Measurements from ENCODE around the gene DCAF6.

Gene DCAF6

DNA sequence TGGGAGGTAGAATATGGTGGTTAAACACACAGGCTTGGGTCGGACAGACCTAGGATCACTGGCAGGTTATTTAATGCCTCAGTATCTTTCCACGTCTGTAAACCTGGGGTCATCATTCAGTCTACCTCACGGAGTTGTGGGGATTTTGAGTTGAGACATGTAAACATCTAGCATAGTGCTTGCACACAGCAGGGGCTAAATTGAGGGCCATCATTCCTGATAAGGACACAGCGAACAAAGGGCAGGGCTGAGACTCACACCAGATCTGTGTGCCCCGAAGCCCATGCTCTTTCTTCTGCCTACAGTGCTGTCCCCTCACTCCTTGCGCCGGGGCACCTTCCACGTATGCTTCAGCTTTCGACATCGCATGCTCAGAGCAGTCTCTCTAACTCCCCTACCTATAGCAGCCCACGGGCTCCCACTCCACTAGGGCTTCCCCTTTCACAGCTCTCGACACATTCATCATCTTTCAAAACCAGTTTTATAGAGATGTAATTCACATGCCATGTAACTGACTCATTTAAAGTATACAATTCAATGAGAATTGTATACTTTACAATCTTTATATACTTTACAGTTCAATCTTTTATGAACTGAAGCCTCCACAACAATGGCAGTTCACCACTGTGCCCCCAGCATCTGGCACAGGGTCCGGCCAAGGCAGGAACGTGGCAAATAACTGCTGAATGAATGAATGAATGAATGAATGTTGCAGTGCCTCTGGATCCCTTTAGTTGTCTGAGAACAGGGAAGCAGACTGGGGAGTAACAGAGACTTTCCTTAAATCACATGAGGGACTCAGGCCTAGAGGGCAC, 152.2 kb downstream of the DCAF6 start:
- DNase-seq: no peak

DNA sequence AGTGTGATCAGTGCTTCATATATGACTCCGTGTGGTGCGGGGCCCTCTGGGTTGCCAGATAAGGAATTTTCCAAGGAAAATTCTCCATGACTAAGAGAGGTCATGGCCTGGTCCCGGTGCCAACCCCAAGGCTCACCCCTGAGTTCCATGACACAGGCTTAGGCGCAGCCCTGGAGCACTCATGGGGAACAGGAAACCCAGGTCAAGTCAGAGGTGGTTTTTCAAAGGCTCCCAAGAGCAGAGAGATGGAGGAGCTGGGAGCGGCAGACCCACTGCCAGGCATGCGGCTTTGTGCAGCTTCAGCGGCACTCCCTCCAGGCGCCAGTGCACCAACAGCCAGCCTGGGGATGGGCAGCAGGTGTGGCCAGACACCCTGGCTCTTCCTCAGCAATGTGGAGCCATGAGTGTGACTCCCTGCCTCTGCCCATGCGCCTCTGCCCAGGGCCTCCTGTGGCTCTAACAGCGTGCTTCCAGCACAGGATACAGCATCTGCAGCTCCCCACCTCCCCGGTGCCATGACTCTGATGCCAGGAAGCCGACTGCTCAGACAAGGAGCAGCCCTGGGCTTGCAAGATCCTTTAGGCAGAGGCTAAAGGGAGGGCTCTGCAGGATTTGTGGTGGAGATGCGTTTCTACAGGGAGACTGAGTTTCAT, 153.0 kb downstream of the DCAF6 start:
- DNase-seq: no peak

DNA sequence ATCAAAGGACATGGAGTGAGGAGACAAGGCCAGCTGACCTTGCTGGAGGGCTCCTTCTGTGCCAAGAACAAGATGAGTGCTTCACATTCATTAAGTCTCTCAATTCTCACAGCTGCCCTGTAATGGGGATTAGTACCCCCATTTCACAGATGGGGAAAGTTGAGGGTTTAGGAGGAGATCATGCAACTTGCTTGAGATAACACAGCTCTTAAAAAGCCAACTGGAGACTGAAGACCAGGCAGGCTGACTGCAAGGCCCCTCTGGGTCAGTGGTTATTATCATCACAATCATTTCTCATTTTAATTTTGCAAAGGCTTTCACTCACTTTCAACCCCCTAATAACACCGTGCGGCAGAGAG, 153.5 kb downstream of the DCAF6 start:
- no peak for DNase-seq

DNA sequence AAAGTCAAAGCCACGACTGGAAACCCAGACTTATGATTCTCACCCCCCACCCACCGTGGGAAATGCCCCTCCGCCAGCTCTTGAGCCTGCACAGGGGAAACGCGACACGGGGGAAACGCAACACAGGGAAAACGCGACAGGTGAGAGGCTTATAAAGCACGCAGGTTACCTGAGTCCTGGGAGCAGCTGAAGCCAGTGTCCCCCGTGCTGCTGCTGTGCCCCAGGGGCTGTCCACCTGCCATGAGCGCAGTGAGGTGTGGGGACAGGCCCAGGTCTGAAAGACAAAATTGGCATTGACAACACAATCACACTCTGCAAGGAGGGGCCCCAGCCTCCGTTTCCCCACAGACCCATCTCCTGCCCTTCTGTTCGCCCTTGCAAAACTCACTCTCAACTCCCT, 153.9 kb downstream of the DCAF6 start:
- DNase-seq: no peak

DNA sequence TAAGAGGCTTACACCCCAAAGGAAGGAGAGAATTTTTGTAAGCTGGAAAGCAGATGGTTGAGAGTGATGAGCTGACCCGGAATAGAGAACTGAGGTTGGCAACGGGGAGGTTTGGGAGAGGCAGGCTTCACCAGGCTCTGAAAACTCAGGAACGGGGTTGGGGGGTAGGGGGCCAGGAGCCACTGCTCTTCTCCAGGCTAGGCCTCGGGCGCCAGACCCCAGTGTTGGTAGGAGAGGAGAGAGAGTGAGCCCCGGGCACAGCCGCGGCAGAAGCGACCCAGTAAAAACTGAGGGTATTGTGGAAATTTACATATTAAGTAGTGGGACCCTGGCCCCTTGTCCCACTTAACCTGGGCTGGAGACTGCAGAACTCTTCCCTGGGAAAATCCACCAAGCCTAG, 154.6 kb downstream of the DCAF6 start:
- no peak for DNase-seq

DNA sequence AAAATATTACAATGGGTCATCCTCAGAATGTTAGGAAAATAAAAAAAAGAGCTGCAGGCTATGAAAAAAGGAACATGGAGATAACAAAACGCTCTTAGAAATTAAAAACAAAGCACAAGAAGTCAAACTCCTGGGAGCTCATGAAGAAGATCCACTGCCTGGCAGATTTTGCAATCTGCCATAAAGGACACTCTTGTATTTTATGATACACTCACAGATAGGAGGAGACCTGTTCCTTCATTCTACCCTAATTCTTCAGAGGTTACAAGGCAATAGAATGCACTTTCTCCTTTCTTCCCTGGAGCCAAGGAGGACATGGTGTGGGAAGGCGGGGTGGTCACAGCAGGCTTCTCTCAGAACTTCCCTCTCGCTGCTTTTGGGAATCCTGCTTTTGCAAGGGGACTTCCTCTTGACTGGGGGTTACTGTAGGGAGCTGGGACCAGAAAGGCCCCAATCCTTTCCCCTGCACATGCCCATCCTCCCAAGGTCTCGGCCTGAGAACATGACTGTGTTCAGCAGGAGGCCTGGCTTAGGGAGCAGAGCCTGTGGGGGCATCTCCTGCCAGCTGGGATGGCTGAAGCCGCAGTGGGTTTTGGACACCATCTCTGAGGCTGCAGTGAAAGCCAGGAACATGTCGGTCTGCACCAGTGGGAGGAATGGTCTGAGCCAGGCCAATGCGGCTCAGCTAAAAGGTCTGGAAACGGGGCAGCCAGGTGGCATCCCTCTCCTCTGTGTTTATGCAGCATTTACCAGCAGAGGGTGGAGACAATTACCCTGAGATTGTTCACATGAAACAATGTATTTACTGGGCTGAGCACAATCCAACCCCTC, 155.5 kb downstream of the DCAF6 start:
- no peak for DNase-seq

DNA sequence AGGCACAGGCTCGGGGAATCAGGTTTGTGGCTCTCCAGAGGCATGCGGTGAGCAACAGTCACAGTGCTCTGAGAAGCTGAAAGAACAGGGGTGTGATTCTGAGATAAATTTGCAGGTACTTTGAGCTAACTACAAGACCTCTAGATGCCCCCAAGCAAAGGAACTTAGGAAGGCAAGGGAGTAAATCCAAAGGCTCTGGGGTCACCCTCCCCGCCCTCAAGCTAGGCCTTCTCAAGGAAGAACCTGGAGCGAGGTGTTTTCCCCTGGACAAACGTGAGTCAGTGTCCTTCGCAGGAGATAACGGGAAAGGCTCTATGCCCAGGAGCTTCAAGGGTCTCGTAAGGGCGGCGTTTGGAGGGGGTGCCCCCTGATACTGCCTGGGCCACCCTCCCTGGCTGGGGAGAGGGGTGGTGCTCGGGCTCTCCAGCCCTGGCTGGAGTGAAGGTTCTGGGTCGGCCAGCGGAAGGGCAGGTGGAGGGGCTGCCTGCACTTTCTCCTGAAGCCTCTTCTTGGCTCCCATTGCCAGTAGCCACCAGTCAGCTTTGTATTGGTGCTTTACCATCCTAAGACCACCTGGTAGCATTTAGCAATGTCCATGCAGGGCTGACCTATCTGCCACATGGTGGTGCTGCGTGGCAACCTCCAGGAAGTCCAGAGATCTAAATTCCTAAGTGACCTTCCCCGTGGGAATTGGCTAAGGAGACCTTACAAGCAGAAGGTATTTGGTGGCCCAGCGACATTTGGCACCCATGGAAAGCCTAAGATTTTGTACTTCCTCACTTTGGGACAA, 156.3 kb downstream of the DCAF6 start:
- no peak for DNase-seq

DNA sequence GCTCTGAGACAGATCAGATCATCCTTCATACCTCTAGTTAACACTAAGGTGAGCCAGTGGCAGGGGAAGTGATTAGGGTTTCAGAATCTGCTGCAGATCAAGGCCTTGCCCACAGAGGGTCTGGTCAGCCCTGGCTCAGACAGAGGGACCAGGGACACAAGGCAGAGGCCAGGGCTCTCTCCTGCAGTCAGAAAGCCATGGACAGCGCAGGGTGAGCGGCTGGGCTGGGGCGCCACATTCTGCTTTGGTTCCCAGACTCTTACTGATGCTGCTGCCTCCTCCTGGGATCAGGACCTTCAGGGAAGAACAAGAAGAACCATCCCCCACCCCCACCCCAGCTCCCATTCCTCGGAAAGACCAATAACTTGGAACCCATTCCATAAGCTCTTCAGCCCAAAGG, 157.1 kb downstream of the DCAF6 start:
- DNase-seq: no peak

DNA sequence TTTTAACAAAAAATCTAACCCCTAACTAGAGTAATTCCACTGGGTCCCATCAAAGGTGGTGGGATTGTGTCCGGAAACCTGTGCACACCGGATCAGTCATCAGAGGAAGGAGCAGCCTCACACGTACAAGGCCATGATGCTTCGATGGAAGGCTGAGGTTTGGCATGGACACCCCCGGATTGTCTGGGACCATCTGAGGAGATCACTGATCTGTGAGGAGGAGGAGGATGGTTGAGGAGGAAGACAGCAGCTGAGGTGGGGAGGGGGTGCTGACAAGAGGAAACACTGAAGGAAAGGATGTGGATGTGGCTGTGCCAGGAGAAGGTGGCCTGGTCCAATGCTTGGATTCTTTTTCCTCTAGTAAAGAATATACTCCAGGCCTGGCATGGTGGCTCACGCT, 159.0 kb downstream of the DCAF6 start:
- DNase-seq: no peak

DNA sequence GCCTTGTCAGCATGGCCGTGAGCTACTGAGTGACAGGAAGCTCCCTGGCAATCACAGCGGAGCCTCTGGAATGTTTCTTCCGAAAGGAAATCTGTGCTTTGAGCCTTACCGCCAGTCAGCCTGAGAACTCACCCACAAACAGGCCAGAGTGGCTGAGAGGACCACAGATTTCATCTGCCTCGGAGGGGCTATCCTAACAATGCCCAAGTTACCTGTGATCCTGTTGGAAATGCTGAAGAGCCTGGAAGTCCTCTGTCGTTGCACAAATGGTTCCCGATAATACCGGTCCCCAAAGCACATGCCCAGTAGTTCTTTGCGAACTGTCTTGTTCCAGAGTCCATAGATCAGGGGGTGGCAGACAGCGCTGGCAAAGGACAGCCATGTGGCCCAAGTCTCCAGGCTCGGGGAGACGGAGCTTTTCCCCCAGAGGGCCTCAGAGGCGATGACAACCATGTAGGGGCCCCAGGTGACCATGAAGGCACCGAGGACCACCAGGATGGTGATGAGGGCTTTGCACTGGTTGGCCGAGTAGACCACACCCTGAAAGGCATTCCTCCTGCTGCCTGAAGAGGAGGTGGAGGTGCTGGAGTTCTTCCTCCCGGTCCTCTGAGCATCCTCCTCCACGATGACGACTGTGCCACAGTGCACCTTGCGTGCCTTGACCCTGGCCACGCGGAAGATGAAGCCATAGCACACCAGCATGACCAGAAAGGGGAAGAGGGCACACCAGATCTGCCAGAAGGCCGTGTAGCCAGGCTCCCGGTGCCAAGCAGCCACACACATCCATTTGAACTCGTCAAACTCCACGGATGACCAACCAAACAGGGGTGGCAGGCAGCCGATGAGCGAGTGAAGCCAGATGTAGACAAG, 160.0 kb downstream of the DCAF6 start:
- no peak for DNase-seq

DNA sequence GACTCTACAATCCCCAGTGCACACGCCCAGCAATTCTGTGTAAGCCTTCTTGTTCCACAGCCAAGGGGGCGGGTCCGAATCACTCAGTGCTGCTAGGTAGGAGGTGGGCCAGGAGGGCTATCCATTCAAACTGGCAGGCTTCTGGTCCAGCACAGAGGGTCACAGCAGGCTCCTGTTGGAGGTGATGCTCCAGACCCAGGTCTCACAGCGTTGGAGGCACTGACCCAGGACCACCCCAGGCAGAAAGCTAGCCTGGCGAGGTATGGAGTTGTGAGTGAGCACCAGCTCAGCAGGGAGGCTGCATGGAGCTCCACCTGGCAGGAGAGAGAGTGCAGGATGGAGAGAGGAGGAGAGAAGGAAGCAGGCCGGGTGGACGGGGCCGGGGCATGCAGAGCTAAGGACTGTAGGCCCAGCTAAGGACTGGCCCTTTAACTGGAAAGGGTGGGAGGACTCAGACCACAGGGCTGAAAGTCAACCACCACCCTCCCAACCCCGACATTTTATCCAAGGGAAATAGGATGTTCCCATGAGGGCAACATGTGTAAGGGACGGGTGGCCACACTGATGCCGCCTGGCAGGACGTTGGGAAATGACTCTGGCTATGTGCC, 161.5 kb downstream of the DCAF6 start:
- DNase-seq: no peak

DNA sequence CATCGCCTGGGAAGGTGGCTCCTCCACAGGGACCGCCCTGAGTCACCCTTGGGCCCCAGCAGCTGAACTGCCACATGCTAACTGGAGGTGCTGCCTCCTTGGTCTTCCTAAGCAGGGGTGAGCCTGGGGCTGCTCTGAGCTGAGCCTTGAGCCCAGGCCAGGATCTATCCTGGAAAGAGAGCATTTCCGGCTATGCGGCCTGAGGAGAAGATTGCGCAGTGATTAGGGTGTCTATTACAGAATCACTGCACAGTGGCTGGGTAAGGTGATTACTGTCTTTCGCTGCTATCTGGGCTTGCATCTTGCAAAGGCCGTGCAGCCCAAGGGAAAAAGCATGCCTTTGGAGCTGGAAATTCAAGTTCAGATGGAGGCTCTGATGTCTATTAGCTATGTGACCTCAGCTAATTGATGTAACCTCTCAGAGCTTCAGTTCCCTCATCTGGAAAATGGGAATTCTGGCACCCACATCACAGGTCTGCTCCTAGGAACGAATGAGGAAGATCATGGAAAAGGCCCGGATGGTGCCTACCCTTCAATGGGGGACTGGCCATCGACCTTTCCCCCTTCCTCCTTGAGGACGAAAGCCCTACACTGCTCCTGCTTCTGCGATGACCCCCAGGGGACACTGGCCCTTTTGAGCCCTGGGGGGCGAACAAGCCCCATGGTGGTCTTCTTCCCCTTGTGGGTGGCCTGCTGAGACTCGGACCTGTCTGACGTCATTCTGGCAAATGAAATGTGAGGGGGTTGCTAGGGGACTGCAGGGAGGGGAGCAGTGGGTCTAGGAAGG, 162.2 kb downstream of the DCAF6 start:
- no peak for DNase-seq

DNA sequence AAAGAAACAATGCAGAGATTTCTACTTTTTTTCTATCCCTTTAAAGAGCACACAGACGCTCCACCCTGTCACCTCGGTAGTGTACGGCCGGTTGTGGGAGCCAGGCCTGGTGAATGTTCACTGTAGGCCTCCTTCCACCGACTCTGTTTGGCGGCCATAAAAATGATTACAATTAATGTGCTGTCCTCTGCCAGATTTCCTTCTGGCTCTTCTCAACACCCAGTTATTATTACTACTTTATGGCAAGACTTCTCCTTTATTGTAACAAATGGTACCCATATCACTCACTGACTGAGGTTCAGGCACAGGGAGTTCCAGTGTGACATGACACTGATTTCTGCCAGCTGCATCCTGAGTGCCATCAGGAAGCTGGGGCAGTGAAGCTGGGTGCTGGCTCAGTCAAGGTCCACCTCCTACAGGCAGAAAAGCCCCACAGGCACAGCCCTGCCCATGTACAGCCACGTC, 162.9 kb downstream of the DCAF6 start:
- no peak for DNase-seq

DNA sequence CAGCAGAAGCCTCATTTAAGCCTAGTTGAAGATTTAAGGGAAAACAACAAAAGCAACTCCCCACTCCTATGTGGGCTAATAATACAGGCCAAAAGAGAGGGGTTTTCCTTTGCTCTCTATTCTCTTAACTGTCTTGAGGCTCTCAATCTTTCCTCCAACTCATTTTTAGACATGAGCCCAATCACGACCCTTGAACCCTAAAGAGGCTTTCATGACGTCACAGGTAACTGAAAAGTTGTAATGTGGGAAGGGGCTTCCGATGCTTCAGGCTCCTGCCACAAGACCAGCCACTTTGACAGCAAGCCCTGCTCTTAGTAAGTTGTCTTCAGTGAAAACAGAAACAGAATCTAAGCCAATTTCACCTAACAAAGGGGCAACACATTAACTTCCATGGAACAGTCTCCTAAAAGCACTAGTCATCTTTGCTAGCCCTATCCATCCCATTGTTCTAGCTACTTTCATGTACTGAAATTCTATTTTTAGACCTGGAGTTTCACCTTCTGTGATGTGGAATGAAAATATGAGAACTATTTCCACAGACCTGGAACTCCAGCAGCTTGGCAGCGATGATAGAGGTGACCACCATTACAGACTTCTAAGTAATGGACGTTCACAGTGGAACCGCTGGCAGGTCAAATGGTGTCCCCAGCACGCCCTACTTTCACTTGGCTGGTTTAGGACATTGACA, 164.0 kb downstream of the DCAF6 start:
- no peak for DNase-seq

DNA sequence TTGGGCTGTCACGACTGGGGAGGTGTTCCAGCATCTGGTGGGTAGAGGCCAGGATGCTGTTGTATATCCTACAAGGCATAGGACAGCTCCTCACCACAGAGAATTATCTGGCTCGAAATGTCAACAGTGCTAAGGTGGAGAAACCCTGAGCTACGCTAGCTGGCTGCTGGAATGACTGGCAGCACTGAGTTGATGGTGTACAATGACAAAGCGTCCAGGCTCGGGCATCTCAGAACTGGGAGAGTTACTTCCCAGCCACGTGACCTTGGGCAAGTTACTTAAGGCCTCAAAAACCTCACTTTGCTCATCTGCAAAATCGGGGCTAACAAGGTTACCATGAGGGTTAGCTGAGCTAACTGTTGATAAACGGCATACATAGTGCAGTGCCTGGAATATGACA, 164.9 kb downstream of the DCAF6 start:
- no peak for DNase-seq

DNA sequence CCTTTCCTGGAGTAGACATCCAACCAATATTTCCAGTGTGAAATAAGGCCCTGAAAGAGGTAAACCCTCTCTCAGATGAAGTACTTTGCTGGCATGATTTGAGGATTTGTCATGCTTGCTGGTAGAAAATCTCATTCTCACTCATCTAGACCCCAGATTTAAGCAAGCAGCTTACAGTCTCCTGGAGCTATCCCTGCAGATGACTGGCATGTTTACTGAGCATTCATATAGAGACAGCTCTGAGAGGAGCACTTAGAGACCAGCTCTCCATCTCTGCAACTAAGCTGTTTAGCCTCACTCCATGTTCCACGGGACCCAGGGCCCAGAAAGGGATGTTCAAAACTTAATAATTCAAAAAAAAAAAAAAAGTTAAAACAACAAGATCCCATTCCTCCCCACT, 166.0 kb downstream of the DCAF6 start:
- DNase-seq: no peak

DNA sequence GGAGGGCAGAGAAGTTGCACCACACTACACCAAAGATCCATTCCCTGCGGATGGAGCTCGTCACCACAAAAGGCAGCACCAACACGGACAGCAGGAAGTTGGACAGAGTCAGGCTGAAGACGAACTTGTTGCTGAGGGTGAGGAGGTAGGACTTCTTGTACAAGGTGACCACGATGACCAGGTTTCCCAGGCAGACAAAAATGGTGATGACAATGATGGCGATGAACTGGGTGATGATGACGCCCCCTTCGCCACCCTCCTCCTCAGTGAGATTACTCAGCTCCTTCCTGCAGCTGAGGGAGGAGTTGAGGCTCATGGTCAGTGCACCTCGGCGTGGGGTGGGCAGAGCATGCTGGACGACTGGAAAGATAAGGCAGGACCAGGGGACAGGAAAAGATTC, 168.1 kb downstream of the DCAF6 start:
- DNase-seq: no peak

DNA sequence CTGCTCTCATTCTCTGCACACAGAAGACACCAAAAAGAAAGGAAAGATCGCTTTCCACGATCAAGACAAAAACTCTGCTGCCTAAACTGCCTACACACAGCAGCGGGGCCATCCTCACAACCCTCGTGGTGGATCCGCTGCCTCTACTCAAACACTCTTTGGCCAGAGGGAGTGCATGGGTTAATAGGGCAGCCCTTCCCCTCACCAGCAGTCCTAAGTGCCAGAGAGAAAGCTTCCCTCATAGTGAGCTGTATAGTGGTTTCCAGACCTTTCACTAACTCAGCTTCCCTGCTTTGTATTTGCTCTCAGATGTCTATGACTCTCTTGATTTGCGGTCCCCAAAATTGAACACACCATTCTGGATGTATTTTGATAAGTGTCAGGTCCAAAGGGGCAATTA, 169.4 kb downstream of the DCAF6 start:
- DNase-seq: no peak

DNA sequence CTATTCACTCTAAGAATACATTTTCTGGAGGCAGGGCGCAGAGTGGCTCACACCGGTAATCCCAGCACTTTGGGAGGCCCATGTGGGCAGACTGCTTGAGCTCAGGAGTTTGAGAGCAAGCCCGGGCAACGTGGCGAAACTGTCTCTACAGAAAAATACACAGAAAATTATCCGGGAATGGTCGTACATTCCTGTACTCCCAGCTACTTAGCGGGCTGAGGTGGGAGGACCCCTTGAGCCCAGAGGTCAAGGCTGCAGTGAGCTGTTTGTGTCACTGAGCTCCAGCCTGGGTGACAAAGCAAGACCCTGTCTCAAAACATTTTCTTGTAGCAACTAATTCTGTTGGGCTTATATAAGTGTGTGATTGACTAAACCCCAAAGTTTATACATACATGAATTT, 169.8 kb downstream of the DCAF6 start:
- DNase-seq: no peak

Data from activated CD4-positive, alpha-beta T cell treated with anti-CD3 and anti-CD28 coated beads for 1 hour (primary cell).